Measurements from ENCODE around the gene PGM1.

PGM1 gene

GRCh38 chr1:63669151-63669961, 76.1 kb downstream of the PGM1 start:
- no peak for DNase-seq

DNA sequence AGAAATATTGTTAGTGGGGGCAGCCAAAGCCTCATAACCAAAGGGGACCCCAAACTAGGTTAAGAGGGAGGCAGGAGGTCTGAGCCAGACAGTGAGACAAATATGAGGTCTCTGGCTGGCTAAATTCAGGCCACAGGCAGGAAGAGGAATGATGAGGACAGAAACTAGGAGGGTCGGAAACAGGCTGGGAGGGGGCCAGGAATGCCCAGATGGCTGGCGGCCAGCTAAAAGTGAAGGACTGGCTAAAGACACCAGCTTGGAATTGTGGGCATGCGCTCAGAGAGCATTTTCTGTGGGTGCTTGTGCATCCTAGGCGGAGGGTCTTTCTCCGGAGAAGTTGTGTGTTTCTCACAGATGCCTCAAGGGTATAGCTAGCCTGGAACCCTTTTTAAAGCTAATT, 77.0 kb downstream of the PGM1 start:
- no peak for DNase-seq

DNA sequence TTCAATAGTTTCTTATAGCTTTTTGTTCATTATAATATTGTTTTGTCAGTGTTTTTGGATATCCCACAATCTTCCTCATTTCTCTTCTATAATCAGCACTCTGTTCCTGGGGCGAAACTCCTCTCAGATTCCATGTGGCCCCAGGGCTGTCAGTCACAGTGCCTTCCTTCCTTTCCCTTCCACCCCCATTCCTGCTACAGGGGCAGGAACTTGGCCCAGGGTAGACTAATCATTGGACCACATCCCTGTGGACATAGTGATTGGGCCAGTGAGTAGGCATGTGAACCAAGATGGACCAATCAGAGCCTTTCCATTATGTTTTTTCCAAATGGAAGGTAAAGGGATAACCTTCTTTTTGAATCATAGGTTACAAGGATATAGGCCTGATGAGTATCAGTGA, 78.3 kb downstream of the PGM1 start:
- no peak for DNase-seq

DNA sequence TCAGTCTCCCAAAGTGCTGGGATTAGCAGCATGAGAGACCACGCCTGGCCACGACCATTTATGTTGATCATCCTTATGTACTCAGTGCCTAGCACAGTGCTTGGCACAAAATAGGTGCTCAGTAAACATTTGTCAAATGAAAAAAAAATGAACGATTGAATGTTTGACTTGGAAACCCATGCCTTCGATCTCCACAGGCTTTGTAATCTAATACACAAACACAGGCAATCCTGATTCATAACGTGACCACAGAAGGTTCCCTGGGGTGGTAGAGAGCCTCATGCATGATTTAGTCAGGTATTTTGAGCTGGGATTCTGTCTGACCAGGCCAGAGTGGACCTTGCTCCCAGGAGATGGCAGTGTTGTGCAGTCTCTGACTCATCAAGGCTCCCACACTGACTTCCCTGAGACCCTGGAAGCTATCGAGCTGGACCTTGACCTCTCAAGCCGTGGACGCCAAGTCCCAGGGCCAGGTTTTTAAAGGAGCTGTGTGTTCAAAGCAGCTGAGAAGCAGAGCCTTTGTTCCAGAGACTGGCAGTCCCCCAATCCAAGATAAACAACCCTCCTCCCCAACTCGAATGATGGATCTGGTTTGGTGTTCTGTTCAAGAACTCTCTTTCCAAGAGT, 81.1 kb downstream of the PGM1 start:
- peak; percentile 47 for DNase-seq

- peak; percentile 32 for DNase-seq
Measured at GRCh38 chr1:63674865-63675419, 81.7 kb downstream of the PGM1 start.

DNA sequence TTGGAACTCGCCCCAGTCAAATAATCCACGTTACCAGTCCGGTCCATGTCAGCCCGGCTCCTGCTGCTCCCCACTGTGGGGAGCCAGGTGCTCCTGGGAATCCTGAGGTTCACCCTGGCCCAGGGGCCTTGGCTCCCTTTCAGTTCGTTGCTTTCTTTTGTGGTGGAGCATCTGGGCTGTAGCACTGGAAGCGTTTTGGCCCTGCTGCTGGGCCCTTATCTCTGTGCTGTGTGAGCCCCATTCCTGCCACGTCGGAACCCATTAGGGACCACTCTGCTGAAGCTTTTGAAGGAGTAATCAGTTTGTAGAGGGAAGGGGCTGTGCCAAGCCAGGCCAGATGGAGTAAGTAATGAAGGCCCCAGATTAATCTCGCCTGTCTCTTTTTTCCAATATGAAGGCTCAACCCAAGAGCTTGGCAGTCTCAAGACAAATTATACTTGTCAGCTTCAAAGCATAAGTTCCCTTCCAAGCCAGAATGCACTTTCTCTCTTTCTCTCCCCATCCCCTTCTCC, 82.3 kb downstream of the PGM1 start:
- peak; percentile 76 for DNase-seq

DNA sequence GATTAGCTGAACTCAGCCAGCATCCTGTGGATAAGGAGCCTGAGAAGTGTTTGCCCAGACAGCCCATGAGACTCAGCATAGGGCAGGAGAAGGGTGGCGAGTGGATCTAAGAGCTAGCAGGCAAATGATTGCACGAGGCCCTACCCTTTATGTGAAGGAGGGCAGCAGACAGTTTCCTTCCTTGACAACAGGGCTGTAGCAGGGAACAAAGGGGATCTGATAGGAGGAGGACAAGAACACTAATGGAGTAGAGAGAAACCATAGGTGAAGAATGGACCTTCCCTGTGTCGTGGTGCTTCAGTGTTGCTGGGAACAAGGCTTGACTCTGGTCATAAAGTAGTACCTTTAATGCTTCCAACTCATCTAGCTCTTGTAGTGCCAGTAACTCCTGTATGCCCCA, 84.3 kb downstream of the PGM1 start:
- DNase-seq, result no peak

DNA sequence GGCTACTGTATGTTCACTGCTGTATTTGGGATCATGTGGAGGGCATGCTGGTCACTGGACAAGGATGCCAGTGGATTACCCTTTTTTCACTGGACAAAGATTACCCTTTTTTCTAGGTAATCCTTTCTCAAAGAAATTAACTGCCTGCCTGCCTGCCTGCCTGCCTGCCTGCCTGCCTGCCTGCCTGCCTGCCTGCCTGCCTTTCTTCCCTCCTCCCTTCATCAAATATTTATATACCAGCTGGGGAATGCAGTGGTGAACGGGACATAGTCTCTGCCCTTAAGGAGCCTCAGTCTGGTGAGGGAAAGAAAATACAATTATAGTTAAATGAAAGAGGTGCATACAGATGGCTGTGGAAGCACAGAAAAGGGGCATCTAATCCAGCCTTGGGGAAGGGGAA, 85.0 kb downstream of the PGM1 start:
- no peak for DNase-seq

DNA sequence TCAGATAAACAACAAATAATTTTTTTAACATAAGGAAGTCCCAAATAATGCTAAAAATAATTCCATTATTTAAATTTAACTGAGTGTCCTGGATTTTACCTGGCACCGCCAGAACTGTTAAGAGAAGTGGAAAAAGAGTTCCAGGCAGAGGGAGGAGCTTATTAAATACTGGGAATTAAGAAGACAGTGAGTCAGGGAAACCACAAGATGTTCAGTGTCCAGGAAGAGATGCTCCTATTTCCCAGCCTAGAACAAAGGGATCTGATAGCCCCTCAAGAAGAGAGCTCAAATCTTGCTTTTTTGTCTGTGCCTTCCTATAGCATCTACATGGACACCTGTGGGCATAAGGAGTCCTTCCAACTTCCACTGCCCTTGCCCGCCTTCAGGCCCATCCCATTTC, 85.9 kb downstream of the PGM1 start:
- no peak for DNase-seq

DNA sequence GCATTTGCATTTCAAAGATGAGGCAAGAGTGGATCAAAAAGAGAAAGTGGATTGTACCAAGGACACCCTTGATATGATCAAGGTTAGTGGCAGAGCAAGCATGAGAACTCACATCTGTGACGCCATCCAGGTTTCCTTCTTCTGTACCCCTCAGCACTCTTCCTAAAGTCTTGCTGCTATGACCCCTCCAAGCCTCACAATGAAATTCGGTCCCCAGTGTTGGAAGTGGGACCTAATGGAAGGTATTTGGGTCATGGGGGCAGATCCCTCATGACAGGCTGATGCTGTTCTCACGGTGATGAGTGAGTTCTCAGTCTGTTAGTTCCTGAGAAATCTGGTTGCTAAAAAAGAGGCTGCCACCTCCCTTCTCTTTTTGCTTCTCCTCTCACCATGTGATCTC, 86.4 kb downstream of the PGM1 start:
- no peak for DNase-seq

DNA sequence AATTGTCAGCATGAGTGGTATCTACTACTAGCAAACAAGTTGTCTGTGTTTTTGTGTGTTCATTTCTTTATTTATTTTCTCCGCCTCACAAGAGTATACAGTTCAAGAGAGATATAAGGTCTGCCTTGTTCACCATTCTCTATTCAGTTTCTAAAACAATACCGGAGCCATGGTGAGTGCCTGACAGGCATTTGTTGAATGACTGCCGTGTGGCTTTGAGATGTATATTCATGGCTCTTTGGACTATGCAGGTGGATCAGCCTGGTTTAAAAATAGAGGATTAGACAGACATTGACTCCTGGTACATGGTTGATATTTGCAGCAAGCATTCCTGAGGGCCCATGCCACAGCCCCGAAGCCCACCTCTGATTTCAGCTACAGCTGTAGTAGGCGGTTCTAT, 89.7 kb downstream of the PGM1 start:
- DNase-seq, result no peak

GRCh38 chr1:63683759-63684158, 90.5 kb downstream of the PGM1 start:
- no peak for DNase-seq

GRCh38 chr1:63686696-63687095, 93.5 kb downstream of the PGM1 start:
- no peak for DNase-seq

- no peak for DNase-seq
Measured at GRCh38 chr1:63688302-63688890, 95.2 kb downstream of the PGM1 start.

DNA sequence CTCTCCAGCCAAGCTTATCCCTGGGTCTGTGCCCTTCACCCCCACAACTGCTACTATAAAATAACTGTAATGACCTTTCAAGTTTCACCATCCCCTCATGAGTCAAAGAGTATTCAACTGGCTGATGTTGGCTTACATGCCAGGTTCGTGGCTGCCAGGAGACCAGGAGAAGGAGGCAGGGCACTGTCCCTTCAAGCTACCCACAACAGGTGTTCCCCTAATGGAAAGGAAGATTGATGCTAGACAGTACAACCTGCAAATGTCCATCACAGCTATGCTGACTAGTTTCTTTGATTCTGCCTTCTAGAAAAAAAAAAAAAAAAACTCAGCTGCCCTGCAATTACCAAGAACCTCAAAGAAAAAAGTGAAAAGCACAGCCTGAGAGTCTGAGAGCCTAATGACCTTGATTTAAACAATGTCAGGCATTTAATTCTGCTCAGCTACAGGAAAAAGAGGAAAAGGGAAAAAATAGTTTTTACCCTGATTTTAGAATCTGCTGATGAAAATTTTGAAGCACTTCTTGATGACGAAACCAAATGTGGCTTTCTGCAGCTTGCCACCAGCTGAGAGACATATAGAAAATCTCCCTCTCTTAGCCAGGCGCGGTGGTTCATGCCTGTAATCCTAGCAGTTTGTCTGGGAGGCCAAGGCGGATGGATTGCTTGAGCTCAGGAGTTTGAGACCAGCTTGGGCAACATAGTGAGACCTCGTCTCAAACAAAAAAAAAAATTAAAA, 97.9 kb downstream of the PGM1 start:
- no peak for DNase-seq

DNA sequence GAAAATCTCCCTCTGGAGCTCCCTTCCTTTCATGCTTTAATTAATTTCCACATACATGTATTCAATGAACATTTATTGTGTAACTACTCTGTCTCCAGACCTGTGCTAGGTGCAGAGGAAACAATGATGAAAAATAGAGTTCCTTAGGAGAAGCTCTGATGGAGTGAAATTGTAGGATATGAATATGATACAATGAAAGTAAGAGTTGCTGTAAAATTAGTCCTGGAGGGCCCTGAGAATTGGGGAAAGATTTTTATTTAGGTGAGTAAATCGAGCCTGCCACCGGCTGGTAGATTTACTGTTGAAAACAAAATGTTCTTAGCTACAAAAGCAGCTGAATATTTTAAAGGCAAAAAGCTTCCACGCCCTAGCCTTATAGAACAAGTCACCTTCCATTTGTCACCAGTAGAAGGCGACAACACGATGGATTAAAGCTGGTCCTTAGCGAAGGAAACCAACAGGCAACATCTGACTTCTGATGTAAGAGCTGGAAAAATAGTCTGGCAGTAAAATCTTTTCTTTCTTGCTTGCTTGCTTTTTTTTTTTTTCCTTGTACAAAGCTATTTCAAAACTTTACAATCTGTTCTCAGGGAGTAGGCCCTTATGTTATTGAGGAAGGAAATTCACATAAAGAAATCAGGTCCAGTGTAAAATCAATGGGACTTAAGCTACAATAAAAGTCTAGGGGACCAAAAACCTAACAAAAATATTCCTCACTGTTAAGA, 98.7 kb downstream of the PGM1 start:
- peak; percentile 78 for DNase-seq

GRCh38 chr1:63693944-63694571, 100.8 kb downstream of the PGM1 start:
- DNase-seq, result no peak

- DNase-seq, result no peak
Measured at GRCh38 chr1:63698001-63698838, 105.0 kb downstream of the PGM1 start.

DNA sequence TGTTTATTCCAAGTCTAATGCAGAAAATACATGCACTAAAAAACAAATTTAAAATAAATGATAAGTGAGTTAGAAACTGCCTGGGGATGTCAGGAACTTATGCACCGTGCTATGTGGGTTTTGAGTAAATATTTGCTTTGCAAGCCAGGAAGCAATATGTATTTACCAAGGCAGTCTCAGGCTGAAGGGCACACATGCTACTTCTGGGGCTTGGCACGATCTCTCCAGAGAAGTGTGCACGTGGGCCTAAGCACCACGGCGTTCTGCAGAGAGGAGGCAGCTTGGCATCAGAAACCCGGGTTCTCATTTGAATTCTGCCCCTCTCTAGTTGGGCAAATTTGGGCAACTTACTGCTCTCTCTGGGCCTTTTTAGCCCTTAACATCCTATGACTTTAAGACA, 108.0 kb downstream of the PGM1 start:
- no peak for DNase-seq

- peak; percentile 94 for DNase-seq
Measured at GRCh38 chr1:63703701-63704107, 110.5 kb downstream of the PGM1 start.

- DNase-seq, result no peak
Measured at GRCh38 chr1:63704443-63704842, 111.2 kb downstream of the PGM1 start.
